Measurements from ENCODE around the gene TRPC4AP.

GRCh38 chr20:34970193-34970840 lies 122.3 kb downstream of the TRPC4AP start:
- TF ChIP-seq ZNF274 (IDR thresholded peaks at IDR 0.05; ENCODE audit: low read depth, low read length) (no peak), YY1 (IDR thresholded peaks at IDR 0.05; ENCODE audit: insufficient read depth, insufficient read length) (no peak), SUZ12 (IDR thresholded peaks at IDR 0.05; ENCODE audit: extremely low read depth, insufficient read depth, insufficient read length) (no peak)

Data from NT2/D1 (cell line).